GM19467 (cell line): Measurements from ENCODE around the gene CA10.

ENCODE experiments used
- ATAC-seq: cut with Tn5 transposase; IDR thresholded peaks from one replicate; pipeline ENCODE4 v1.9.1; 2021; ENCODE audit warnings: mild to moderate bottlenecking, moderate library complexity; ENCODE audit not compliant: unreplicated experiment

CA10 gene

GRCh38 chr17:51661403-51661802, 497.1 kb downstream of the CA10 start:
- no peak for ATAC-seq

- no peak for ATAC-seq
Measured at GRCh38 chr17:51660266-51660665, 498.2 kb downstream of the CA10 start.

- ATAC-seq = no peak
Measured at GRCh38 chr17:51657224-51657623, 501.3 kb downstream of the CA10 start.

- ATAC-seq = no peak
Measured at GRCh38 chr17:51653878-51654277, 504.6 kb downstream of the CA10 start.

- ATAC-seq = no peak
Measured at GRCh38 chr17:51652529-51652928, 506.0 kb downstream of the CA10 start.

- ATAC-seq = no peak
Measured at GRCh38 chr17:51651513-51652298, 506.8 kb downstream of the CA10 start.

- no peak for ATAC-seq
Measured at GRCh38 chr17:51650772-51651171, 507.7 kb downstream of the CA10 start.

GRCh38 chr17:51650202-51650601, 508.3 kb downstream of the CA10 start:
- ATAC-seq = no peak

GRCh38 chr17:51647826-51648225, 510.7 kb downstream of the CA10 start:
- no peak for ATAC-seq

GRCh38 chr17:51647067-51647466, 511.4 kb downstream of the CA10 start:
- ATAC-seq = no peak

GRCh38 chr17:51646539-51646938, 512.0 kb downstream of the CA10 start:
- no peak for ATAC-seq

GRCh38 chr17:51645056-51645455, 513.5 kb downstream of the CA10 start:
- ATAC-seq = no peak

- ATAC-seq = no peak
Measured at GRCh38 chr17:51643702-51644490, 514.6 kb downstream of the CA10 start.

- no peak for ATAC-seq
Measured at GRCh38 chr17:51642029-51642428, 516.5 kb downstream of the CA10 start.

GRCh38 chr17:51640108-51640622, 518.3 kb downstream of the CA10 start:
- no peak for ATAC-seq

GRCh38 chr17:51638971-51639370, 519.5 kb downstream of the CA10 start:
- no peak for ATAC-seq

- no peak for ATAC-seq
Measured at GRCh38 chr17:51636291-51636690, 522.2 kb downstream of the CA10 start.

GRCh38 chr17:51630101-51630671, 528.3 kb downstream of the CA10 start:
- no peak for ATAC-seq

GRCh38 chr17:51629232-51629631, 529.3 kb downstream of the CA10 start:
- no peak for ATAC-seq

- no peak for ATAC-seq
Measured at GRCh38 chr17:51627779-51628178, 530.7 kb downstream of the CA10 start.

- no peak for ATAC-seq
Measured at GRCh38 chr17:51618476-51618875, 540.0 kb downstream of the CA10 start.

GRCh38 chr17:51617986-51618385, 540.5 kb downstream of the CA10 start:
- ATAC-seq = no peak
